HL-60 (cell line): ENCODE measurements around the gene GPC1.

ENCODE experiments used
- DNase-seq, 2 experiments: peaks; one replicate each; pipeline ENCODE4 v3.0.0-alpha.2; 2010 to 2020; ENCODE audit warnings: low read depth in 1 of 2, low spot score in 1 of 2
- H3K27ac ChIP-seq: fragments of 250-450 bp; sonication (Bioruptor Pico); replicated peaks from 2 replicates; pipeline ENCODE4 v1.5.1; 2020; ENCODE audit warnings: mild to moderate bottlenecking, moderate library complexity
- H3K27me3 ChIP-seq: fragments of 250-450 bp; sonication (Bioruptor Pico); 2 replicates; pipeline ENCODE4 v1.5.1; 2021; ENCODE audit warnings: mild to moderate bottlenecking, moderate library complexity; ENCODE audit not compliant: insufficient read depth, poor library complexity, severe bottlenecking
- H3K4me3 ChIP-seq: replicated peaks from 2 replicates; pipeline ENCODE4 v1.5.1; 2011; ENCODE audit warnings: mild to moderate bottlenecking, control low read depth, low read length; ENCODE audit not compliant: insufficient read depth
- GABPA ChIP-seq: IDR thresholded peaks from 2 replicates; pipeline ENCODE4 v1.6.1; 2012; ENCODE audit warnings: low read depth
- POLR2AphosphoS5 ChIP-seq: IDR thresholded peaks from 2 replicates; pipeline ENCODE4 v1.6.1; 2012; ENCODE audit warnings: low read depth
- SPI1 ChIP-seq: IDR thresholded peaks from 2 replicates; pipeline ENCODE4 v1.6.1; 2012; ENCODE audit warnings: low read depth, mild to moderate bottlenecking, borderline replicate concordance
- TF ChIP-seq, protein P1 (sequence below): IDR thresholded peaks from 2 replicates; pipeline ENCODE4 v1.6.1; 2012; ENCODE audit warnings: low read depth; ENCODE audit not compliant: insufficient replicate concordance
- TF ChIP-seq, protein P2 (sequence below): IDR thresholded peaks from one replicate; pipeline ENCODE4 v1.5.1; 2011; ENCODE audit warnings: low read length, control low read depth, inconsistent platforms; ENCODE audit not compliant: insufficient read depth

The GPC1 gene

DNA sequence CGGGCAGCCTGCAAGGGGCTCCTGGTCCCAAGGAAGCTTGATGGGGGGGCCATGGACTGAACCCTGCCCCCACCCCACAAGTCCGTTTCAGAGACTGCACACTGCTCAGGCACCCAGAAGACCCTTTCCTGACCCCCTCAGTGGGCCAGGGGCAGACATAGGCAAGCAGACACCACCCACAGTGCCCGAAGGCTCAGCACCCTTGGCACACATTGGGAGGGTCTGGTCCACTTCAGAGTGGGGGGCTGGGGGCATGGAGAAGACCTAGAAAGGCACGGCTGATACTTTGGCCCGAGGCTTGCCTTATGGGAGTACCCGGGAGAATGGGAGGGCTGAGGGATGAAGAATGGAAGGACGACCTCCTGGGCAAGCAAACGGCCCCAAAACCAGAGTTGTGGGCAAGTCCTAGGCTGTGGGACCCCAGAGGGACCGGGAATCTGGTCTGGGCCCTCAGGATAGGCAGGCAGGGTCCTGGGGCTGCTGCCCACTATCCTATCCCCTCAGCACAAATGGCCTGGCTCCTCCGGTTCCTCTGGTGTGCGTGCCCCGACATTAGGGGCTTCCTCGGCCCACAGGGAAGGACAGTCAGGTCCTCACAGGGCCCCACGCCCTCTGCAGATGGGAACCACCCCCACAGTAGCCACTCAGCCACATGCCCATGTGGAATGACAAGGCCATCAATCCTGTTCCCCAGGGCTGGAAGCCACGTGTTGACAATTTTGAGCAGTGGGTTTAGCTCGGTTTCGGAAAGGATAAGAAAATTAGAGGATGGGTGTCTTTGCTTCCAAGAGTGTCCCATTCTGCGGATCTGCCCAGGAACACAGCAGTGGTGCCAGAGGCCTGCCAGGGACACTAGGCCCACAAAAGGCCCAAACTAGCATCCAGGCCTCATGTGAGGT, 15.0 kb upstream of the GPC1 start:
- TF ChIP-seq SPI1 = no peak
- TF ChIP-seq, protein P1, sequence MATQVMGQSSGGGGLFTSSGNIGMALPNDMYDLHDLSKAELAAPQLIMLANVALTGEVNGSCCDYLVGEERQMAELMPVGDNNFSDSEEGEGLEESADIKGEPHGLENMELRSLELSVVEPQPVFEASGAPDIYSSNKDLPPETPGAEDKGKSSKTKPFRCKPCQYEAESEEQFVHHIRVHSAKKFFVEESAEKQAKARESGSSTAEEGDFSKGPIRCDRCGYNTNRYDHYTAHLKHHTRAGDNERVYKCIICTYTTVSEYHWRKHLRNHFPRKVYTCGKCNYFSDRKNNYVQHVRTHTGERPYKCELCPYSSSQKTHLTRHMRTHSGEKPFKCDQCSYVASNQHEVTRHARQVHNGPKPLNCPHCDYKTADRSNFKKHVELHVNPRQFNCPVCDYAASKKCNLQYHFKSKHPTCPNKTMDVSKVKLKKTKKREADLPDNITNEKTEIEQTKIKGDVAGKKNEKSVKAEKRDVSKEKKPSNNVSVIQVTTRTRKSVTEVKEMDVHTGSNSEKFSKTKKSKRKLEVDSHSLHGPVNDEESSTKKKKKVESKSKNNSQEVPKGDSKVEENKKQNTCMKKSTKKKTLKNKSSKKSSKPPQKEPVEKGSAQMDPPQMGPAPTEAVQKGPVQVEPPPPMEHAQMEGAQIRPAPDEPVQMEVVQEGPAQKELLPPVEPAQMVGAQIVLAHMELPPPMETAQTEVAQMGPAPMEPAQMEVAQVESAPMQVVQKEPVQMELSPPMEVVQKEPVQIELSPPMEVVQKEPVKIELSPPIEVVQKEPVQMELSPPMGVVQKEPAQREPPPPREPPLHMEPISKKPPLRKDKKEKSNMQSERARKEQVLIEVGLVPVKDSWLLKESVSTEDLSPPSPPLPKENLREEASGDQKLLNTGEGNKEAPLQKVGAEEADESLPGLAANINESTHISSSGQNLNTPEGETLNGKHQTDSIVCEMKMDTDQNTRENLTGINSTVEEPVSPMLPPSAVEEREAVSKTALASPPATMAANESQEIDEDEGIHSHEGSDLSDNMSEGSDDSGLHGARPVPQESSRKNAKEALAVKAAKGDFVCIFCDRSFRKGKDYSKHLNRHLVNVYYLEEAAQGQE = no peak
- H3K4me3 ChIP-seq = no peak overlapping the region
- DNase-seq = no peak
- H3K27me3 ChIP-seq = no peaks in the 10 kb centered on the region
- H3K27ac ChIP-seq = no peak overlapping the region

DNA sequence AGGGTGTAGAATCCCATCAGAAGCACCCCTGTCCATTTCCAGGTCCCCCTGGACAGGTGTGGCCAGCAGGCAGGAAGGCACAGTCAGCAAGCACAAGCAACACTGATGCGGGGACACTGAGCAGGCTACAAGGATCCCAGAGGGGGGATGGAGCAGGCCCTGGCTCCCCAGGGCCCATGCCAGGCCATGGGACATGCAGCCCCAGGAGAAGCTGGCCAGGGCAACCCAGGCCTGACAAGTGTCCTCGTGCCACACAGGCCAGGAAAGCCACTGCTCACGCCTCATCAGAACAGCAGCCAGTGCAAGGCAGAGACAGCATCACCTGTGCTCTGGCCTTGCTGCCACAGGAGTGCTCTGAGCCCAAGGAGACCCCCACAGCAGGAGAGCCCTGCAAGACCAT, 14.1 kb upstream of the GPC1 start:
- no peaks in the 10 kb centered on the region for H3K27me3 ChIP-seq
- no peak for DNase-seq

DNA sequence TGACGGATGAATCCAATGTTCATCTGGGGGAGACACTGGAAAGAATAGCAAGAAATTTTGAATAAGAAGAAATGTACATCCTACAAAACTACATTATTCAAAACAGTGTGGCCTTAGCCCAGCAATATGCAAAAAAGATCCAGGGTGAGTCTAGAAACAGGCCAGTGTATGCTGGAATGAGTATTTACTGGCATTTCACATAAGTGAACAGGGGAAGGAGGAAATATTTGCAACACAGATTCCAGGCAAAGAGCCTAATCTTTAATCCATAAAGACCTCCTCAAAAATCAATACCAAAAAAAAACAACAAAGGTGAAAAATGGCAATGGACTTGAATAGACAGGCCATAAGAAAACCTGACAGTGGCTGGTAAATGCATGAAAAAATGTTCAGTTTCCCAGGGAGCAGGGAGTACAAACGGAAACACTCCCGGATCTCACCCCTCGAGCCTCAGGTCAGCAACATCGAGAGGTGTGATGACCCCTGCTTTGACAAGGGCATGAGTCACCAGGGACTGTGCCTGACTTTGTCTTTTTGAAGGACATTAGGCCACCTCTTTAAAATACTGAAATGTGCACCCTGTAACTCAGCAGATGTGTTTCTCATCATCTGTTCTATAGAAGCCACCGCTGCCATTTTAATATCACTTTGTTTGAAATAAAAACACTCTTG, 12.7 kb upstream of the GPC1 start:
- no peak overlapping the region for H3K27ac ChIP-seq
- no peak for TF ChIP-seq POLR2AphosphoS5
- TF ChIP-seq, protein P2, sequence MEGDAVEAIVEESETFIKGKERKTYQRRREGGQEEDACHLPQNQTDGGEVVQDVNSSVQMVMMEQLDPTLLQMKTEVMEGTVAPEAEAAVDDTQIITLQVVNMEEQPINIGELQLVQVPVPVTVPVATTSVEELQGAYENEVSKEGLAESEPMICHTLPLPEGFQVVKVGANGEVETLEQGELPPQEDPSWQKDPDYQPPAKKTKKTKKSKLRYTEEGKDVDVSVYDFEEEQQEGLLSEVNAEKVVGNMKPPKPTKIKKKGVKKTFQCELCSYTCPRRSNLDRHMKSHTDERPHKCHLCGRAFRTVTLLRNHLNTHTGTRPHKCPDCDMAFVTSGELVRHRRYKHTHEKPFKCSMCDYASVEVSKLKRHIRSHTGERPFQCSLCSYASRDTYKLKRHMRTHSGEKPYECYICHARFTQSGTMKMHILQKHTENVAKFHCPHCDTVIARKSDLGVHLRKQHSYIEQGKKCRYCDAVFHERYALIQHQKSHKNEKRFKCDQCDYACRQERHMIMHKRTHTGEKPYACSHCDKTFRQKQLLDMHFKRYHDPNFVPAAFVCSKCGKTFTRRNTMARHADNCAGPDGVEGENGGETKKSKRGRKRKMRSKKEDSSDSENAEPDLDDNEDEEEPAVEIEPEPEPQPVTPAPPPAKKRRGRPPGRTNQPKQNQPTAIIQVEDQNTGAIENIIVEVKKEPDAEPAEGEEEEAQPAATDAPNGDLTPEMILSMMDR = no peak
- TF ChIP-seq, protein P1 = no peak
- TF ChIP-seq SPI1 = no peak
- TF ChIP-seq GABPA = no peak
- no peak overlapping the region for H3K4me3 ChIP-seq
- H3K27me3 ChIP-seq = no peaks in the 10 kb centered on the region
- no peak for DNase-seq

More for the DNA sequence above, 14.1 kb upstream of the GPC1 start:
- Histone ChIP-seq H3K4me3 (no peak overlapping the region), H3K27ac (no peak overlapping the region)
- no peak for TF ChIP-seq POLR2AphosphoS5
- TF ChIP-seq, protein P1 = no peak
- TF ChIP-seq, protein P2 = no peak
- no peak for TF ChIP-seq SPI1
- TF ChIP-seq GABPA = no peak
